ENCODE measurements around the gene CDON. TPM values are rescaled to one million over a fixed set of nuclear protein-coding genes. Genes with fewer than 3 reads are reported as not detected.

Gene CDON
- total and polyA plus RNA-seq, 2 of the 13 experiments (the other 11 are each of a cell fraction or from before 2014, with no cell fraction given), result 9.6 to 12.8 TPM

GRCh38 chr11:126061707-126062678 lies 673 bp downstream of the CDON start (continued):
- no peak for TF ChIP-seq ZNF7 (CRISPR knock-in tag; IDR thresholded peaks at IDR 0.05)
- TF ChIP-seq FOXO1 (CRISPR knock-in tag; IDR thresholded peaks at IDR 0.05), result 0 out of 2 replicates have a peak, but pooled peaks have one; percentile 19
- TF ChIP-seq ZBTB25 (CRISPR knock-in tag; IDR thresholded peaks at IDR 0.05), result no peak
- TF ChIP-seq NCOA2 (CRISPR knock-in tag; IDR thresholded peaks at IDR 0.05), result 0 out of 2 replicates have a peak, but pooled peaks have one; percentile 14
- TF ChIP-seq RAD51 (IDR thresholded peaks at IDR 0.05; ENCODE audit: borderline replicate concordance), result no peak
- TF ChIP-seq ZBTB20 (CRISPR knock-in tag; IDR thresholded peaks at IDR 0.05; ENCODE audit: borderline replicate concordance, low read depth), result no peak; the same call in 1 of the 2 replicates
- no peak for TF ChIP-seq ATF1 (CRISPR knock-in tag; IDR thresholded peaks at IDR 0.05)
- no peak for TF ChIP-seq PCBP2 (optimal IDR thresholded peaks at IDR 0.05; ENCODE audit: low read depth, low read length, poor library complexity, severe bottlenecking)
- no peak for TF ChIP-seq ZBTB37 (CRISPR knock-in tag; IDR thresholded peaks at IDR 0.05)
- TF ChIP-seq CBX1 (IDR thresholded peaks at IDR 0.05; ENCODE audit: low read depth), result no peak
- TF ChIP-seq ISL2 (CRISPR knock-in tag; IDR thresholded peaks at IDR 0.05), result 0 out of 2 replicates have a peak, but pooled peaks have one; percentile 27
- TF ChIP-seq E2F2 (CRISPR knock-in tag; IDR thresholded peaks at IDR 0.05; ENCODE audit: borderline replicate concordance), result no peak
- no peak for TF ChIP-seq GFI1 (CRISPR knock-in tag; IDR thresholded peaks at IDR 0.05; ENCODE audit: borderline replicate concordance)
- TF ChIP-seq KDM3A (CRISPR knock-in tag; IDR thresholded peaks at IDR 0.05; ENCODE audit: low read depth), result no peak
- TF ChIP-seq SMC3 (IDR thresholded peaks at IDR 0.05; ENCODE audit: low read length), result peak; percentile 84
- TF ChIP-seq ZIK1 (CRISPR knock-in tag; IDR thresholded peaks at IDR 0.05; ENCODE audit: borderline replicate concordance, low read depth), result no peak

Data from HepG2 (cell line).